NOMO-1 (cell line): Measurements from ENCODE around the gene HOXC5.

Experiments
- DNase-seq, 2 experiments: peaks; one replicate each; lab custom pipeline; 2025; ENCODE audit not compliant: unreplicated experiment in 2 of 2; lab: John Stamatoyannopoulos, UW

HOXC5 gene

DNA sequence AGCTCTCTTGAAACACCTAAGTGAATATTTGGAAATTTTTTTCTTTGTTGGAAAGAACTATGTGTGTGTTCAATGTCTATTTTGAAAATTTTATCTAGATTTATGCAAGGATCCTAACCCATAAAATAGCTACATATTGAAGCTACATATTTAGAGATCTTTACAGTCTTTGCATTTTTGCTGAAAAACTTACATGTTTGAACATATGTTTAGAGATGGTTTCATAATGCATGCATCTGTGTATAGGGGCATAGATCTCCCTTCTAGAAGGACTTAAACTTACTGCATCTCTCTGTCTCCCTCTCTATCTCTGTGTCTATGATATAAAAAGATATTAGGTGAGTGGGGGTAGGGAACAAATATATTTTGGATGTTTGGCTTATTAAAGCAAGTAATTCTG, 12.6 kb downstream of the HOXC5 start:
- no peak for DNase-seq

- DNase-seq: no peak
Observed at GRCh38 chr12:54045868-54046521, 13.1 kb downstream of the HOXC5 start.

GRCh38 chr12:54046809-54047159, 13.9 kb downstream of the HOXC5 start:
- DNase-seq: no peak

GRCh38 chr12:54047160-54047963, 14.5 kb downstream of the HOXC5 start:
- DNase-seq: no peak

DNA sequence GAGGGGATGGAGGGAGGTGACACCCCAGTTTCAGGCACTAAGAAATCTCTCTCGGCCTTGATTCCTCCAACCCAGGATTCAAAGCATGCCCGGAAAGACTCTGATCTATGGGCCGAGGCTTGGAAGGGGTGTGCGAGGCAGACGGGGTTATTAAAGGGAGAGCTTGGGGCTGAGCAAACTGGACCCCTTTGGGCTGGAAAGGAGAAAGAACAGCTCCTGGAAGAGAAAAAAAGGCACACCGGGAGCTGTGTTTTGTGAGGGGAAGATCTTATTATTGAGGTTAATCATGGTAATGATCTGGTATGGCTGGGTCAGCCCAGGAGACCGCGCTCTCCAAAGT, 15.1 kb downstream of the HOXC5 start:
- no peak for DNase-seq

- no peak for DNase-seq
Observed at GRCh38 chr12:54048406-54049093, 15.7 kb downstream of the HOXC5 start.

DNA sequence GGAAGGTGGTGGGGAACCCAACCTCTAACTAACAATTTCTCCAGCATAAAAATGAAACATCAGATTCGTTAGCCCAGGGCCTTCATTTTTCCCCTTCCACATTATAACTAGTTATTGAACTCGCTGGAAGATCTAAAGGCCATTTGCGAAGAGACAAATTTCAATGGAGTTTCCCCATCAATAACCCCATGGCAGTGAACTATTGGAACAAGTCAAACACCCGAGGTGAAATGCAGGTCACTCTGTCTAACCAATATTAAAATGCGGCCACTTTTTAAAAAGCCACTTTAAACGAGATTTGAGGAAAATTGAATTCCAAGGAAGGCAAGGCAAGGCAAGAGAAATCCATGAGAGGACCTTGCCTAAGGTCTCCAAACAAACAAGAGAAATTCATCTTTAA, 16.3 kb downstream of the HOXC5 start:
- DNase-seq: no peak

GRCh38 chr12:54050482-54050810, 17.6 kb downstream of the HOXC5 start:
- no peak for DNase-seq

DNA sequence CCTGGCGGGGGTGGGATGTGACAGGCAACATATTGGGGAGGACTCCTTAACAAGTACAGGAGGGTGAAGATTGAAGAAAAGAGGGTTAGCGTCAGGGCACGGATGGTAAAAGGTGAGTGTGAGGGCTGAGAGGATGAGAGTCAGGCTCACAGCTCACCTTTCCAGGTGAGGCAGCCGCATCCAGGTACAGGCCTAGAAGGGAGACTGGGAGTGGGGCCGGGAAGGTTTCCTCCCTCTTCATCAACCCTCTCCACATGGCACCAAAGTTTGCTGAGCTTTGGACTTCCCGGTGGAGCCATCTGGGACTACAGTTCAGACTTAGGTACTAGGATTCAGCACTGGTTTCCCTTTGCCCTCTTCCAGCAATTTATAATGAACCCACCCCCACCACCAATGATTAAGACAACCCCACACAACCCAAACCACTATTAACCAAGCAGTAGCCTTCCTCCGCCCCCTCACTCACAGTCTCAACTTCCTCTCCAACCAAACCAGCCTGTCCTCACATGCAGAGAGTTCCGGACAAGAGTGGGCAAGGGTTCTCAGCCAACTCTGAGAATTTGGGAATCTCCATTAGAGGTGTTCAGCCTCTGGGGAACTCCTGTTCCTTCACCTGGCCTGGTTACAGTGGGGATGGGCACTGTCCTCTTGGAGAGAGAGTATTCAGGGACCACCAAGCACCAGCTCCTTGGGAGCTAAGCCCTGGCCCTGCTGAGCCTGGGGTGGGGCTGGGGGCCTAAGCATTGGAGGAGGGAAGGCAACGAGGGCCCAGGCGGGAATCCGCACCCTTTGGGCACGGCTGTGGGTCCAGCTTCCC, 18.4 kb downstream of the HOXC5 start:
- DNase-seq: no peak

- no peak for DNase-seq
Observed at GRCh38 chr12:54051874-54052437, 19.1 kb downstream of the HOXC5 start.

DNA sequence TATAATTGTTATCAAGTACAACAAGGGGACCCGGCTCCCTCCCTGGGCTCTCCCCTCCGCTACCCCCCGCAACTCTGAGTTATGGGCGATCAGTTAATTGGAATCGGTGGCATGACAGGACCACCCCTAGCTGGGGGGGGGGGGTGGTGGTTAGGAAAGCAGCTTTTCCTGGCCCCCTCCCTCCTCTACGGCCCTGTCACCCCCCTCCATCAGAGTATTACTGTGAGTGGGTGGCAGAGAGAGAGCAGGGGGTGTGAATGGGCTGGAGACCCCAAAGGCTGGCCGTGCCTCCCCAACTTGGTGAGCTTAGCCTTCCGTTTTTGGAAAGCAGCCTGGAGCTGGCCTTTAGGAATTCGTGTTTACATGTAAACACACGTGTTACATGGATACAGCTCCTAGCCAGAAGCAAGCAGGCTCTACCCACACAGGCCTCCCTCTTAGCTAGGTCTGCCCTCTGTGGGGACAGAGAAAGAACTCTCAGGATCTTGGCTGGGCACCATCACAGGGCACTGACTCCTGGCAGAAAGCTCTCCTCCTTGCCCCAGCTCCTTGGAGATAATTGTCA, 19.7 kb downstream of the HOXC5 start:
- DNase-seq: no peak

- DNase-seq: peak; percentile 52 to 60
Observed at GRCh38 chr12:54053003-54053750, 20.3 kb downstream of the HOXC5 start.

DNA sequence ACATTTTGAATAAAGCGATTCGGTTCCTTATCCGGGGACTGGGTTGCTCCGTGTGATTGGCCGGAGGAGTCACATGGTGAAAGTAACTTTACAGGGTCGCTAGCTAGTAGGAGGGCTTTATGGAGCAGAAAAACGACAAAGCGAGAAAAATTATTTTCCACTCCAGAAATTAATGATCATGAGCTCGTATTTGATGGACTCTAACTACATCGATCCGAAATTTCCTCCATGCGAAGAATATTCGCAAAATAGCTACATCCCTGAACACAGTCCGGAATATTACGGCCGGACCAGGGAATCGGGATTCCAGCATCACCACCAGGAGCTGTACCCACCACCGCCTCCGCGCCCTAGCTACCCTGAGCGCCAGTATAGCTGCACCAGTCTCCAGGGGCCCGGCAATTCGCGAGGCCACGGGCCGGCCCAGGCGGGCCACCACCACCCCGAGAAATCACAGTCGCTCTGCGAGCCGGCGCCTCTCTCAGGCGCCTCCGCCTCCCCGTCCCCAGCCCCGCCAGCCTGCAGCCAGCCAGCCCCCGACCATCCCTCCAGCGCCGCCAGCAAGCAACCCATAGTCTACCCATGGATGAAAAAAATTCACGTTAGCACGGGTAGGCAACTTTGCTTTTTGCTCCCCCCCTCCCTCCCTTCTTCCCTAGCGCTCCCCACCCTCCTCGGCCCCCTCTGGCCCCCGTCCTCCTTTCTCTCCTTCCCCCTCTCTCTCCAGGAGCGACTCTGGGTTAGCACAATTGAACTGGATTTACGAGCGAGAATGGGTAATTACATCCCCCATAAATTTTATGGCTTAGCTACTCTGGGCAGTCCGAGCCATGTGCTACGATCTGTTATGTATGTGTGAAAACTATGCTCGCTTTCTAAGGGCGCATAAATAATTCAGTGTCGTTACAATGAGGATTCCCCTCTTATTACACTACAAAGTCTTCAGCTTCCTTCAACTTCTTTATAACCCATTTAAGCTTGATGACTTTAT, 21.2 kb downstream of the HOXC5 start, which contains the start of gene HOXC4:
TSS of gene HOXC4 (plus strand) at position 85 of the 991 bp plus-strand sequence. CDS start at position 173, 88 bp downstream.
- DNase-seq: peak; percentile 42 to 80

DNA sequence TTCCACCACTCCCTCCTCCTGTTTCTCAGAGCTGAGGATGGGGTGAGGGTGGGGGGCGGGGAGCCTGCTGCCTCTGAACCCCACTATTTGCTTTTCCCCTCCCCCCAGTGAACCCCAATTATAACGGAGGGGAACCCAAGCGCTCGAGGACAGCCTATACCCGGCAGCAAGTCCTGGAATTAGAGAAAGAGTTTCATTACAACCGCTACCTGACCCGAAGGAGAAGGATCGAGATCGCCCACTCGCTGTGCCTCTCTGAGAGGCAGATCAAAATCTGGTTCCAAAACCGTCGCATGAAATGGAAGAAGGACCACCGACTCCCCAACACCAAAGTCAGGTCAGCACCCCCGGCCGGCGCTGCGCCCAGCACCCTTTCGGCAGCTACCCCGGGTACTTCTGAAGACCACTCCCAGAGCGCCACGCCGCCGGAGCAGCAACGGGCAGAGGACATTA, 21.9 kb downstream of the HOXC5 start:
- DNase-seq: no peak

GRCh38 chr12:54055552-54055951, 22.7 kb downstream of the HOXC5 start:
- no peak for DNase-seq

DNA sequence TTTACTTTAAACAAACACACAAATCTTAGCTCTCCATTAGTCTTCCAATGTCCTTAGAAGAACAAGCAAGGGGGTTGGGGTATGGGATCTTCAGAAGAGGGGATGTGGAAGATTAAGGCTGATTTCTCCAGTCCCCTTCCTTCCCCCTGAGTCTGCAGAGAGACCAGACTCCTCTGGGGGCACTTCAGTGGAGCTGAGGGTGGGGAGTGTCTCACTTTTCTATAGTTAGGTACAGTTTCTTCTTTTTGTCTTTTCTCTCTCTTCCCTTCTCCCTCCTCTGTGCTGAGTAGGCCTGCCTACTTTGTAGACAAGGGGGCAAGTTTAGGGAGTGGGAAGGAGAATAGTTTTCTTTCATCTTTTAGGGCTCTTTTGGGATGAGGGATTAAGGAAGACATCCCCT, 23.3 kb downstream of the HOXC5 start:
- DNase-seq: no peak

- no peak for DNase-seq
Observed at GRCh38 chr12:54058128-54058768, 25.4 kb downstream of the HOXC5 start.

DNA sequence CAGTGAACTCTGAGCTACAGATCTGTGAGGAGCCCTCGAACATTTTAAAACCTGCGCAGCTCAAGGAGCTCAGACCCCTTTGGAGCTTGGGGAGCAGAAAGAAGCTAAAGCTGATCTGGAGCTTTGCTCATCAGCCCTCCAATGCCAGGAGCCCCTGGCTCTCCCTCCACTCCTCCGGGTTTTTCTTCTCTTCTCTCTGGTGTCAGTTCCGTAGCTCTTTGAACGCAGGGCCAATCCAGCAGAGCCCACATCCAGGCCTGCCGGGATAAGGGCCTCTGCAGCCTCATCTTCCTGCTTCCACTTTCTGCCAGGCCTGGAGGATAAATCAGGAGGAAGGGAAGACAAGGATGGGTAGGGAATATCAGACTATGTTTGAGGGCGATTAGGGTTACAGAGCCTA, 26.8 kb downstream of the HOXC5 start:
- no peak for DNase-seq
